Gastroesophageal sphincter (tissue), 4 donors: ENCODE measurements around the gene HIVEP3. TPM values are rescaled to one million over a fixed set of nuclear protein-coding genes. Genes with fewer than 3 reads are reported as not detected.

Experiments
- ATAC-seq: fragments of 150-250 bp; one replicate; pipeline ENCODE4 v1.9.1; 2016; ENCODE audit warnings: mild to moderate bottlenecking, moderate library complexity
- H3K27ac ChIP-seq, 4 donors: fragments of 200-600 bp; sonication (generic) in 3 of 4; 1 replicate in 3 of 4; 2 replicates in 1 of 4; pipeline ENCODE4 v1.5.1; 2016 to 2019
- H3K27me3 ChIP-seq: fragments of 200-600 bp; sonication (generic); one replicate; pipeline ENCODE4 v1.5.1; 2019
- H3K36me3 ChIP-seq, 2 donors: fragments of 200-600 bp; sonication (generic); one replicate each; pipeline ENCODE4 v1.5.1; 2019; ENCODE audit warnings: control low read depth in 1 of 2
- H3K4me1 ChIP-seq, 3 donors: fragments of 200-600 bp; sonication (generic); 1 replicate in 2 of 3; 2 replicates in 1 of 3; pipeline ENCODE4 v1.5.1; 2016 to 2019; ENCODE audit warnings: control low read depth in 2 of 3
- H3K4me3 ChIP-seq, 2 donors: fragments of 200-600 bp; sonication (generic); one replicate each; pipeline ENCODE4 v1.5.1; 2019; ENCODE audit warnings: mild to moderate bottlenecking in 1 of 2, moderate library complexity in 1 of 2
- H3K9me3 ChIP-seq, 3 donors: fragments of 200-600 bp; sonication (generic); one replicate each; pipeline ENCODE4 v1.5.1; 2017 to 2019; ENCODE audit warnings: control low read depth in 2 of 3
- EP300 ChIP-seq: sonication (generic); formaldehyde crosslinking; IDR thresholded peaks from one replicate; pipeline ENCODE4 v1.6.1; 2017; ENCODE audit warnings: antibody characterized with exemption, mild to moderate bottlenecking
- POLR2A ChIP-seq, 2 donors: fragments of 450-650 bp; IDR thresholded peaks; one replicate each; pipeline ENCODE4 v1.6.1; 2017; ENCODE audit warnings: antibody characterized with exemption in 2 of 2, mild to moderate bottlenecking in 2 of 2, moderate library complexity in 1 of 2
- POLR2AphosphoS5 ChIP-seq: sonication (generic); formaldehyde crosslinking; IDR thresholded peaks from one replicate; pipeline ENCODE4 v1.6.1; 2017; ENCODE audit warnings: antibody characterized with exemption
- whole genome bisulfite sequencing, 2 donors: methylation state at CpG; one replicate each; pipeline ENCODE4 v1.1.5; 2018; ENCODE audit warnings: low coverage in 1 of 2; 5-methylcytosine and 5-hydroxymethylcytosine counted together
- total RNA-seq, 4 donors: library from RNA; depleted of rRNA; stranded (reverse); fragments of >200 nt; gene quantifications; one replicate each; pipeline ENCODE4 v1.1.0, GENCODE V29; 2016
- TF ChIP-seq, protein P1 (sequence below), 4 experiments: fragments of 200-600 bp in 2 of 4; fragments of 450-650 bp in 2 of 4; sonication (generic) in 1 of 4; IDR thresholded peaks; one replicate each; pipeline ENCODE4 v1.5.1; 2017 to 2019; ENCODE audit warnings: antibody characterized with exemption in 4 of 4, mild to moderate bottlenecking in 2 of 4, moderate library complexity in 2 of 4

HIVEP3 gene
- total RNA-seq, 4 donors from 2014 or later: 1.9 to 3.8 (median 2.8) TPM

DNA sequence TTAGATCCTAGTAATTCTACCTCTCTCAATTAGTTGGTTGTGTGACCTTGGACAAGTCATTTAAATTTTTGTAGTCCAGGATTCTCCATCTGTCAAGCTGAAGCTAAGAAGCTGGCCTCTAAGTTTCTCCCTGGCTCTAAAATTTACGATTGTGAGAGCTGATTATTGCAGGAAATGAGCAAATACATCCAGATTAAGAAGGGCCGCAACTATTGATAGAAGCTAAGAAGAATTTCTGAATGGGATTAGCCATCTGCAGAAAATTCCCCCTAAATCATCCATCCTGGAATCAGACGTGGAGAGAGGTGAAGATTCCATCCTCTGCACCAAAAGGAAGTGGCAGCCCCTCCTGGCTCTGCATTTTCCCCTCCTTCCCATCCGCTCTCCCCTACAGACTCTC is 55.0 kb downstream of the HIVEP3 start:
- TF ChIP-seq POLR2AphosphoS5 (no peak), EP300 (no peak), POLR2A (IDR thresholded peaks at IDR 0.05) (no peak)
- TF ChIP-seq, protein P1, sequence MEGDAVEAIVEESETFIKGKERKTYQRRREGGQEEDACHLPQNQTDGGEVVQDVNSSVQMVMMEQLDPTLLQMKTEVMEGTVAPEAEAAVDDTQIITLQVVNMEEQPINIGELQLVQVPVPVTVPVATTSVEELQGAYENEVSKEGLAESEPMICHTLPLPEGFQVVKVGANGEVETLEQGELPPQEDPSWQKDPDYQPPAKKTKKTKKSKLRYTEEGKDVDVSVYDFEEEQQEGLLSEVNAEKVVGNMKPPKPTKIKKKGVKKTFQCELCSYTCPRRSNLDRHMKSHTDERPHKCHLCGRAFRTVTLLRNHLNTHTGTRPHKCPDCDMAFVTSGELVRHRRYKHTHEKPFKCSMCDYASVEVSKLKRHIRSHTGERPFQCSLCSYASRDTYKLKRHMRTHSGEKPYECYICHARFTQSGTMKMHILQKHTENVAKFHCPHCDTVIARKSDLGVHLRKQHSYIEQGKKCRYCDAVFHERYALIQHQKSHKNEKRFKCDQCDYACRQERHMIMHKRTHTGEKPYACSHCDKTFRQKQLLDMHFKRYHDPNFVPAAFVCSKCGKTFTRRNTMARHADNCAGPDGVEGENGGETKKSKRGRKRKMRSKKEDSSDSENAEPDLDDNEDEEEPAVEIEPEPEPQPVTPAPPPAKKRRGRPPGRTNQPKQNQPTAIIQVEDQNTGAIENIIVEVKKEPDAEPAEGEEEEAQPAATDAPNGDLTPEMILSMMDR (IDR thresholded peaks at IDR 0.05): no peak
- Histone ChIP-seq H3K4me1 (no peaks in the 10 kb centered on the region), H3K27me3 (no peaks in the 10 kb centered on the region), H3K36me3 (no peaks in the 10 kb centered on the region), H3K9me3 (no peaks in the 10 kb centered on the region), H3K27ac (no peak overlapping the region), H3K4me3 (no peak overlapping the region)
- ATAC-seq: no peak
- WGBS, 2 donors: 79 to 92% methylated on average over 2 to 4 of the region's 4 CpGs

DNA sequence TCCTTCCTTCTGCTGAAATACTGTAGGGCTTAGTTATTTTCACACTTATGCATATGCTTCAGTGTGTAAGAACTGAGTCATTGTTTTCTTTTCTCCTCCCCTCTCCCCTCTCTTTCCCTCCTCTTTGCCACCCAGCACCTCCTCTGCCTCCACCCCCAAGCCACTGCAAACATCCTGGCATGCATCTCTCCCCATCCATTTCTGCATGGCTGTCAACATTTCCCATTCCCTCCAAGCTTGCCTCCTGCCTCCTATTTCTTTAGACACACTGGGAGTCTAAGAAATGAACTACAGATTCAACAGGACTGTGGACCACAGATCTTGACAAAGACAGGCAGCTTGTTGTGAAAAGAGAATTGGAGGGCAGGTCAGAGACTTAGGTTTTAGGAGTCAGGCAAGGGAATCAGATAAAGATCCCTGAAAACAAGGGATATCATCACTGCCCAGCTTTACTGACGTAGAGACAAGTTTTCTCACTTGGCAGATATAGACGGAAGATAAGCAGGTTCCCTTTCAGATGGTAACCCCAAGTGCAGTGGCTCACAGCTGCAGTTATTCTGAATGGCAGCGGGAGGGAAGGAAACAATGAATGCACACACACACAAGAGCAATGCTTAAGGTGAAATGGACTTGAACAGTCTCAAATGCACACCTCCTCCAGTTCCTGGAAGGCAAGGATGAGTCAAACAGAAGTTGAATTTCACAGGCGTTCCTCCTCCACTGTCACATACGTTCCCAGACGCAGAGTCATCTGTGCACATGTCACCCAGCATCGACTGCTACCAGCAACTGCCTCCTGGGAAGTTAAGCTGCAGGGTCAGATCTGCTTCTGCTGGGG is 56.1 kb downstream of the HIVEP3 start:
- no peaks in the 10 kb centered on the region for H3K36me3 ChIP-seq
- peaks cover 0 to 1% (median 0%) of the 10 kb centered on the region in 3 donors for H3K4me1 ChIP-seq
- no peak for ATAC-seq
- no peaks in the 10 kb centered on the region for H3K27me3 ChIP-seq
- H3K9me3 ChIP-seq: no peaks in the 10 kb centered on the region
- H3K4me3 ChIP-seq: no peak overlapping the region
- 55 to 79% methylated on average over 2 to 7 of the region's 7 CpGs for whole genome bisulfite sequencing, 2 donors
- H3K27ac ChIP-seq: no peak overlapping the region
- TF ChIP-seq POLR2A (IDR thresholded peaks at IDR 0.05) (no peak), EP300 (no peak), POLR2AphosphoS5 (no peak)
- TF ChIP-seq, protein P1 (IDR thresholded peaks at IDR 0.05): no peak

DNA sequence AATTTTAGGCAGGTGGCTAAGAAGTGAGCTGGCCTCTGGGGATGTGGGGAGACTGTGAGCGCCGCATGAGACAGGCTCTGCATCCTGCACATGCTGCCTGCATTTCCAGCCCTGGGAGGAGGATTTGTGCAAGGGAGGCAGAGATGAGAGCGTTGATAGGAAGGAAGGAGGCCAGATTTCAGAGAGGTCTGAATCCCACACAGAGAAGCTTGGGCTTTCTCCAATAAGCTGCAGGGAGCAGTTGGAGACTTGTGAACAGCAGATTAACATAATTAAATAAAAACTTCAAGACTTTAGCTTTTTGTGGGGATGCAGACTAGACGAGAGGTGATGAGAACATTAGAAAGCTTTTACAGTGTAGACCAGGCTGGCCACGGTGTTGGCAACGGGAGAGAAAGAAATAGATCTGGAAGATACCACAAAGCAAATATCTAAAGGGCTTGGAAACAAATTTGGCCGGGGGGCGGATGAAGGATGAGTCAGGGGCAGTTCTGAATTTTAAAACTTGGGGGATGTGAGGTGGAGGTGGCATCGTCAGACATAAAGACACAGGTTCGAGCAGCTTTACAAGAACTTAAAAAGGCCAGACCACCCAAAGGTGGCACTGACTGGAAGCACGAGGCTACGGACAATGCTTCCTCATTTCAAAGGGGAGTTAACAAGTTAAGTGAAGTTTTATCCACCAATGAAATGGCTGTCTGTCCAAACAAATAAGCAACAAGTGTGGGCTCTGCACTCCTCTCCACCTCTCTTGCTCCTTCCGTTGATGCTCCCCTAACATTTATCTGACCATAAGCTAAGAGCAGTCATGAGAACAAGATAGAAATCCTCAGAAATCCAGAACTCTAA is 57.0 kb downstream of the HIVEP3 start:
- WGBS, 2 donors: 82 to 92% methylated on average over 4 to 13 of the region's 13 CpGs
- no peaks in the 10 kb centered on the region for H3K36me3 ChIP-seq
- H3K27ac ChIP-seq: no peak overlapping the region
- H3K9me3 ChIP-seq: no peaks in the 10 kb centered on the region
- TF ChIP-seq POLR2AphosphoS5 (no peak), POLR2A (IDR thresholded peaks at IDR 0.05) (no peak), EP300 (no peak)
- TF ChIP-seq, protein P1 (IDR thresholded peaks at IDR 0.05): no peak
- H3K4me3 ChIP-seq: no peak overlapping the region
- no peaks in the 10 kb centered on the region for H3K27me3 ChIP-seq
- no peak for ATAC-seq
- H3K4me1 ChIP-seq: peaks cover 0 to 10% (median 4%) of the 10 kb centered on the region in 3 donors

DNA sequence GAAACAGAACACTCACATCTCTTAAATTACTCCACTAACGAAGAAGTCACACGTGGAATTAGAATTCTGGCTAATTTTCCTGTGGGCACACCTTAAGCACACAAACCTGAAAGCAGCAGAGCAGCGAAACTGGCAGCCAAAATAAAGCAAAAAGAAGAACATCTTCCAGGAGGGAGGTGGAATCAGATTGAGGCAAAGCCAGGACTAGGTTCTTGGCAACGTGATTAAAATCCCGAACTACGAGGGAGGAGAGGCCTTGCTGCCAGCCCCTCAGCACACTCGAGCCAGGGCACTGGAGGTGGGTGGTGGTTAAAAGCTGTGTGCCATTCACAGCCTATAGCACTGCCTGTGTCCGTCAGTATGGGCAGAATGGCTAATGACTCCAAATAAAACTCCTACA is 58.0 kb downstream of the HIVEP3 start:
- WGBS, 2 donors: 75 to 78% methylated on average over 6 to 8 of the region's 8 CpGs
- no peak for TF ChIP-seq EP300
- TF ChIP-seq, protein P1 (IDR thresholded peaks at IDR 0.05): no peak
- TF ChIP-seq POLR2AphosphoS5: no peak
- TF ChIP-seq POLR2A (IDR thresholded peaks at IDR 0.05): no peak
- H3K27ac ChIP-seq: no peak overlapping the region
- H3K36me3 ChIP-seq: no peaks in the 10 kb centered on the region
- no peaks in the 10 kb centered on the region for H3K27me3 ChIP-seq
- H3K4me3 ChIP-seq: no peak overlapping the region
- no peaks in the 10 kb centered on the region for H3K9me3 ChIP-seq
- H3K4me1 ChIP-seq: peaks cover 0 to 19% (median 10%) of the 10 kb centered on the region in 3 donors
- no peak for ATAC-seq
